Spinal cord (tissue), 10 donors: ENCODE data around the gene AFF3. TPM values are rescaled to one million over a fixed set of nuclear protein-coding genes. Genes with fewer than 3 reads are reported as not detected.
"Not testable (repeated sequence)": the region's sequence is repeated elsewhere in the genome, so short reads cannot be mapped to it uniquely, and the experiment has no call there.

ENCODE experiments used
- DNase-seq, 6 donors: peaks; one replicate each; pipeline versions ENCODE4 v3.0.0 to v3.0.0-alpha.2; 2013 to 2015; ENCODE audit warnings: low spot score in 6 of 6, low read depth in 4 of 6
- H3K27ac ChIP-seq: one replicate; pipeline ENCODE4 v1.5.1; 2013; ENCODE audit warnings: low read depth, low read length, control low read depth
- H3K27me3 ChIP-seq: one replicate; pipeline ENCODE4 v1.6.1; 2013; ENCODE audit warnings: low read length; ENCODE audit not compliant: control insufficient read depth, insufficient read depth
- H3K36me3 ChIP-seq: one replicate; pipeline ENCODE4 v1.6.1; 2013; ENCODE audit warnings: low read length; ENCODE audit not compliant: control insufficient read depth, insufficient read depth
- H3K4me1 ChIP-seq: one replicate; pipeline ENCODE4 v1.6.1; 2013; ENCODE audit warnings: low read length; ENCODE audit not compliant: control insufficient read depth, insufficient read depth
- H3K4me3 ChIP-seq: one replicate; pipeline ENCODE4 v1.5.1; 2013; ENCODE audit warnings: low read depth, low read length, control low read depth
- H3K9me3 ChIP-seq: one replicate; pipeline ENCODE4 v1.6.1; 2013; ENCODE audit warnings: low read length; ENCODE audit not compliant: control insufficient read depth, insufficient read depth
- WGBS: methylation state at CpG from one replicate; pipeline ENCODE4 v1.1.5; 2013; ENCODE audit warnings: missing lambda C conversion rate; ENCODE audit not compliant: insufficient coverage; 5-methylcytosine and 5-hydroxymethylcytosine counted together
- polyA plus RNA-seq, 2 donors: library from polyadenylated mRNA; unstranded; fragments of 120-200 nt; gene quantifications; one replicate each; pipeline ENCODE4 v1.2.1, GENCODE V29; 2013; ENCODE audit not compliant: insufficient read length in 2 of 2
- total RNA-seq, 2 donors: library from RNA; depleted of rRNA in 1 of 2; stranded (reverse); fragments of 120-200 nt in 1 of 2; fragments of >200 nt in 1 of 2; gene quantifications; one replicate each; pipeline versions ENCODE4 v1.2.3 to v1.2.4, GENCODE V29; 2013 to 2014
- donor health status: healthy.

Gene AFF3
- total and polyA plus RNA-seq, 4 donors: 31.5 to 44.6 (median 42.4) TPM

DNA sequence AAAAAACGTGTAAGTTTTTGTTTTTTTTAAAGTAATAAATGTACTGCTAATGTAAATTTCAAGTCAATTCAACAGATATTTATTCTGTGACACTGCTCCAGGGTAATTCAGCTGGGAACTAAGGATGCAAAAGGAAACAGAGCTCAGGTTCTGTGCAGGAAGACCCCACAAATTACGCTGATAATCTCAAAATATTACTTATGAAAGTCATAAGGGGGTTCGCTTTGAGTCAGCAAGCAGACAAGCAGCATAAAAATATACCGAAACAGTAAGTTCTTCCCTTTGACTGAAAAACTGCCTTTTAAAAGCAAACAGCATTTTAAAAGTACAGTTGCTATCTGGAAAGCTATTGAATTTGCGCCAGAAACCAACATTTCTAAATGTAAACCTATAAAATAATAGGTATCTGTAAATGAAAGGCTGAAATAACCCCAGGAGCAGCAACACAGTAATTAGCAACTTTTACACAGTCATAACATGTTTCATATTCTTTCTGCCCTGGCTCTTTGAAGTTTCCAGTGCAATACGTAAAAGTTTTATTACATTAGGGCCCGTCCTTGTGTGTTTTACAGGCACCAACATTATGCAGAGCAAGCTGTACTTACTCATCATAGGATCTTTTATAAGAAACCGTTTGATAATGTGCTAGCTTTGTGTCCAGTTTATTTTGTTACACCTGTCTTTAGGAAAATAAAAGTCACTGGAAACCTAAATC lies 39.8 kb downstream of the AFF3 start:
- peaks cover 17% of the 10 kb centered on the region for H3K4me1 ChIP-seq
- not testable (repeated sequence) for H3K27ac ChIP-seq, H3K9me3 ChIP-seq, DNase-seq, H3K27me3 ChIP-seq, H3K4me3 ChIP-seq, H3K36me3 ChIP-seq
- WGBS: no CpG with 5 or more reads among the region's 8 CpGs

GRCh38 chr2:100098855-100099254 lies 43.5 kb downstream of the AFF3 start:
- H3K27me3 ChIP-seq, H3K4me1 ChIP-seq, H3K27ac ChIP-seq, H3K4me3 ChIP-seq, H3K9me3 ChIP-seq, H3K36me3 ChIP-seq, DNase-seq: not testable (repeated sequence)
- no CpG with 5 or more reads among the region's 8 CpGs for WGBS

DNA sequence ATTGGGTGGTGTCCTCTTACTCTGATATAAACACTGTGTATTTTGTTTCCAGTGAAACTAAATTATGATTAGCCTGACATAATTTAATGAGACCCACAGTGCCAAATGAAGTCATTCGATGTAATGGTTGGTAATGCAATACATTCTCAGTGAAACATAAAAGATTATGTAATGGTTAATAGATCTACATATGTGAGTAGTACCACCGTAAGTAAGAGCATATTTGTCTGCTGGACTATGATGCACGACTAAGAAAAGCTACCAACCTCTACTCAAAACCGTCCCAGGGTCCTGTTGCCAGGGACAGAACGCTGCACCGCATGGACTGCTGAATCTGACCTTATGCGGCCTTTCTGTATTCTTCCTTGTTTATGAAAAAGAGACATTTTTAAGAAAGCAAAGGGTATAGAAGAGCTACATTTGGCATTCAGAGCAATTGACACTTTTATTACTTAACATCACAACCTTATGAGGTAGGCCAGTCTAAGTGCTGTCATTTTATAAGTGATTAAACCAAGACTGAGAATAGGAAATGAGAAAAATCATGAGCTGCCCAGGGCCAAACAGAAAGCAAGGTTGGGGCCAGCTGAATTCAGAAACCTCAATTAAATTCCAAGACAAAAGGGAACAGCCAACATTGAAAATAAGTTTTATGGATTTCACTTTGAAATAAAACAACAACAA lies 44.6 kb downstream of the AFF3 start:
- H3K9me3 ChIP-seq, H3K4me3 ChIP-seq, H3K27ac ChIP-seq, H3K27me3 ChIP-seq, H3K36me3 ChIP-seq, DNase-seq, H3K4me1 ChIP-seq: not testable (repeated sequence)
- no CpG with 5 or more reads among the region's 7 CpGs for WGBS

DNA sequence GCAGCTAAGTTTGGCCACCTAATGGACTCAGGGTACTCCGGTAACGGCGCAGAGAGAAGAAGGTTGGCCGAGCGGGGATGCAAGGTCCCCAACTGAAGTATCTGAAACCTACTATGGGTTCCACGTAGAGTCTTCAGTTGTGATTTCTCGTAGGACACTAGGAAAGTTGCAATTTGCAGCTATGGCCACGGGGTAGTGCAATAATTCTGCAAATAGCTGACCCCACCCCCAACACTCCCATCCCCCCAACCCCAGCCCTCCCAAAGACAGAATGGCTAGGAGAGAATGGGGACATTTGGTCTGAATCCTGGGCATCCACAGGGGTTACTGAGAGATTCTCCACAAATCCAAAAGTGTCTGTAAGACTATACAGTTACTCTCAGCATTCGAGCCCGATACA lies 46.5 kb downstream of the AFF3 start:
- not testable (repeated sequence) for H3K36me3 ChIP-seq, DNase-seq, H3K4me1 ChIP-seq, H3K4me3 ChIP-seq, H3K9me3 ChIP-seq, H3K27ac ChIP-seq, H3K27me3 ChIP-seq
- WGBS: no CpG with 5 or more reads among the region's 10 CpGs

DNA sequence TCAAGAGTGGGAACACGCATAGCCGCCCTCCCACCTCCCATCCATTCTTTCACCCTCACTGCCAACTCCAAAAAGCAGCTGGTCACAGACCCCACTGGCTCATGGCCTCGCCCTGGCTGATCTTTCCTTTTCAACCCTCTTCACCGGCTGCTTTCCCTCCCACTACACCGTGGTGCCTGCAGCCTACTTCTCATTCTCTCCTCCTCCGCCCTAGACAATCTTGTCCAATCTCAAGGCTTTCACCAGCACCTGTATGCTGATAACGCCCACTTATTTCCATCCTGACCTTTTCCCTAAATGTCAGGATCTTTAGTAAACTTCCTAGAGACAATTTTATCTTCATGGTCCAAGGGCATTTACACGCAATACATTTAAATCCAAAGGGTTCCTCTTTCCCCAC lies 50.6 kb downstream of the AFF3 start:
- H3K4me1 ChIP-seq, DNase-seq, H3K27ac ChIP-seq, H3K27me3 ChIP-seq, H3K9me3 ChIP-seq, H3K36me3 ChIP-seq, H3K4me3 ChIP-seq: not testable (repeated sequence)
- 93% methylated on average over 4 of the region's 8 CpGs for WGBS

DNA sequence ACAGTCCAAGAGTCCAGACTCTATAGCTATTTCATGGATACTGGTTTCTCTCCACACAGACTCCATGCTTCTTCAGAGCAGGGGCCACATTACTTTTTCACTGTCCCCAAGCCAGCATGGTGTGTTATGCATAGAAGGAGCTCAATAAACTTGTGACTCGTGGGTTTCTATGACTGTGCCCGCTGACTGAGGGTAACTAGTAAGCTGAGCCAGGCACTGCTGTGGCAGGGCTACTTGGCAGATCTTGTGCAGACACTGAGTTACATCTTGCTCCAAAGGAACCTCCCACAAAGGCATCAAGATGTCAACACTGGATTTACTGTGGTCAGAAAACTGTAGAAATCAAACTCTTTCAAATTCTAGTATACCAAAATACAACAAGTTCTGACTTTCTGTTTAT lies 56.6 kb downstream of the AFF3 start:
- not testable (repeated sequence) for DNase-seq, H3K27me3 ChIP-seq, H3K4me1 ChIP-seq, H3K9me3 ChIP-seq, H3K4me3 ChIP-seq, H3K27ac ChIP-seq, H3K36me3 ChIP-seq
- WGBS: no CpG with 5 or more reads among the region's 2 CpGs

DNA sequence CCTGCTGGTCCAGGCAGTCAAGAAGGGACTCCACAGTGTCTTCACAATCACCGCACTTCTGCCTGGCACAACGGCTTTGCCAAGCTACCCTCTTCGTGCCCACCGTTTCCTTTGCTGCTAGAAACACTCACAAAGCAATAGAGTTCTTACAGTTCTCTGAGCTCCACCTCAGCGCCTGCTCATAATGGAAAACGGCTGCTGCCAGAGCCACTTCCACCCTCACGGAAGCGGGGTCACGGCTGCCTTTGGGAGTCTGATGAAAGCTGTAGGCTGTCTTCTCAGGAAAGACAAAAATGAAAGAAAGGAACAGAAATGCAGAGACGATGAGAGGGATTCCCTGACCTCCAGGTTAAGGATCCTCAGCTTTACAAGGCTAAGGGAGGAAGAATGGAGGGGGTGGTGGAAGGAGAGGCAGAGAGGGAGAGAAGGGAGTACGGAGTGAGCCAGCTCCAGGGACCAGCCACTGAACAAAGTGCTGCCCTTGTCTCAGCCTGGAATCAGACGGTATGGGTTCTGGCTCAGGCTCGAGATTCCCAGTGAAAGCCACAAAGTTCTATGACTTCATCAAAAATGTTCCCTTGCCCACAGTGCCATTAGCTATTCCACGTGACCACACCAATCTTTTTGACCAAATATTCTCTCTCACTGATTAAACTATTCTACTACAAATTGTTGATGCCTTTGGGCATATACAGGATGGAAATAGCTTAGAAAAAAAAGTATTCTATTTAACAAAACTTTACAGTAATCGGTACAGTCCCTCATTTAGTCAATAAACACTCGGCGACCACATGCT lies 58.8 kb downstream of the AFF3 start:
- 90% methylated on average over 6 of the region's 17 CpGs for WGBS
- not testable (repeated sequence) for H3K9me3 ChIP-seq, H3K27ac ChIP-seq, H3K27me3 ChIP-seq, H3K4me1 ChIP-seq, H3K4me3 ChIP-seq, H3K36me3 ChIP-seq, DNase-seq

- not testable (repeated sequence) for H3K36me3 ChIP-seq, DNase-seq, H3K4me1 ChIP-seq, H3K4me3 ChIP-seq, H3K9me3 ChIP-seq, H3K27ac ChIP-seq, H3K27me3 ChIP-seq
- WGBS: no CpG with 5 or more reads among the region's 1 CpG
Measured at GRCh38 chr2:100082302-100082978, 60.0 kb downstream of the AFF3 start.

- WGBS: 60% methylated on average over 2 of the region's 3 CpGs
- H3K9me3 ChIP-seq: no peaks in the 10 kb centered on the region
- H3K36me3 ChIP-seq: no peaks in the 10 kb centered on the region
- H3K27me3 ChIP-seq: no peaks in the 10 kb centered on the region
- no peak overlapping the region for H3K27ac ChIP-seq
- H3K4me1 ChIP-seq: peaks cover 4% of the 10 kb centered on the region
- DNase-seq: no peak
- H3K4me3 ChIP-seq: no peak overlapping the region
Measured at GRCh38 chr2:100077935-100078334, 64.5 kb downstream of the AFF3 start.
